GM23338 (cell line): ENCODE measurements around the gene CCDC39.

Experiments used
- CREB1 ChIP-seq: fragments of 250-450 bp; sonication (Bioruptor Pico); IDR thresholded peaks from 2 replicates; pipeline ENCODE4 v1.5.0; 2020; ENCODE audit warnings: low read depth, mild to moderate bottlenecking, moderate library complexity
- CTCF ChIP-seq, 2 experiments: fragments of 200-600 bp in 1 of 2; sonication (generic) in 1 of 2; conservative IDR thresholded peaks; 2 replicates each; pipeline versions ENCODE4 v1.5.1 to v1.6.1; 2016 to 2017; ENCODE audit warnings: antibody characterized with exemption in 2 of 2, low read depth in 2 of 2, mild to moderate bottlenecking in 2 of 2, moderate library complexity in 1 of 2
- ETS1 ChIP-seq: IDR thresholded peaks from 2 replicates; pipeline ENCODE4 v1.6.1; 2016; ENCODE audit warnings: antibody characterized with exemption
- EZH2 ChIP-seq: fragments of 200-600 bp; sonication (generic); IDR thresholded peaks from one replicate; pipeline ENCODE4 v1.8.0; 2017; ENCODE audit warnings: antibody characterized with exemption, mild to moderate bottlenecking, low read depth; ENCODE audit not compliant: unreplicated experiment
- EZH2phosphoT487 ChIP-seq: fragments of 200-600 bp; sonication (generic); IDR thresholded peaks from one replicate; pipeline ENCODE4 v1.8.1; 2018; ENCODE audit warnings: antibody characterized with exemption; ENCODE audit not compliant: unreplicated experiment
- JUNB ChIP-seq: IDR thresholded peaks from one replicate; pipeline ENCODE4 v1.6.1; 2016; ENCODE audit warnings: antibody characterized with exemption; ENCODE audit not compliant: unreplicated experiment
- NANOG ChIP-seq: IDR thresholded peaks from 2 replicates; pipeline ENCODE4 v1.6.1; 2016; ENCODE audit warnings: antibody characterized with exemption, borderline replicate concordance
- POLR2AphosphoS5 ChIP-seq: IDR thresholded peaks from 2 replicates; pipeline ENCODE4 v1.6.1; 2016; ENCODE audit warnings: antibody characterized with exemption, low read depth
- STAT1 ChIP-seq: IDR thresholded peaks from one replicate; pipeline ENCODE4 v1.6.1; 2016; ENCODE audit warnings: antibody characterized with exemption; ENCODE audit not compliant: unreplicated experiment
- ZNF114 ChIP-seq: fragments of 250-450 bp; sonication (Bioruptor Pico); IDR thresholded peaks from 2 replicates; pipeline ENCODE4 v1.5.0; 2020; ENCODE audit warnings: mild to moderate bottlenecking, moderate library complexity
- ZNF331 ChIP-seq: fragments of 250-450 bp; sonication (Bioruptor Pico); IDR thresholded peaks from 2 replicates; pipeline ENCODE4 v1.5.0; 2020; ENCODE audit warnings: low read depth, mild to moderate bottlenecking, moderate library complexity
- TF ChIP-seq, protein P1 (sequence below): IDR thresholded peaks from one replicate; pipeline ENCODE4 v1.6.1; 2018; ENCODE audit warnings: antibody characterized with exemption; ENCODE audit not compliant: unreplicated experiment
- TF ChIP-seq, protein P2 (sequence below): fragments of 250-450 bp; sonication (Bioruptor Pico); IDR thresholded peaks from 2 replicates; pipeline ENCODE4 v1.5.0; 2020; ENCODE audit warnings: mild to moderate bottlenecking, moderate library complexity

DNA sequence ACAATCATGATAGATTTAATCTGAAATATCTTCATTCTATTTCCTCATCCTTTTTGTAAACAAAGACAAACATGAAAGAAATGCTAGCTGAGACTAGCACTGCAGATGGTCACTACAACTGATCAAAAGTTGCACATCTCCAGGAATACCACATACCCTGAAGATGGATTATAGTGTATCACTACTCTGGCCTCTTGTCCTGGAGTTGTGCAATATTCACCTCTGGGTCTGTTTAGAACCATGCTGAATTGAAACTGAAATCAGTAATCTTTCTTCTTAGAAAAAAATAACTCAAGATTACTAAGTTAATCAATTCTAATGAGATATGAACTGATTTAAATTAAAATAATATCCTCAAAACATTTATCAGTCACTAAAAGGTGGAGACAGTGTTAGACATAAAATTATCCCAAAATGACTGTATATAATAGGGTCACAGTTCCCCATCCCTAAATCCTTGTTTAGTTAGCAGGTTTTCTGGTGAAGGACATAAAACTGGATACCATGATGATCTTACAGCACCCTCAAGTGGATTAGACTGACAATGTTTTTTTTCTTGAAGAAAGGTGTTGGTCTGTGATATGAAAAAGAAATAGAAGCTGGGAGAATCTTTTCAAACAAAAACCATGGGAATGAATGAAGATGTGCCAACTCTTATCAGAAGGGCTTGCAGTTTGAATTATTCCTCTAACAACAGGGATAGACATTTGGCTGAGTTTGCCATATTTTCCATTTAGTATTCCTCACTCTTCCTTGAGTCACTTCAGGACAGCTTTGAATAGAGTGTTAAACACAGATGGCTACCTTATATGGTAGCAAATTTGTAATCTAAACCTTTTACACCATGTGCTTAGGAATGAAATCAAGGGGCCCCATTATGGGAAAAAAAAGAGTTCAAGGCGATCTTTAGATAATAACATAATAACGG lies 84.4 kb downstream of the CCDC39 start:
- TF ChIP-seq CTCF (conservative IDR thresholded peaks at IDR 0.05; ENCODE audit: low read depth in 2 of 2), result peak; percentile 74 to 76
- no peak for TF ChIP-seq EZH2
- no peak for TF ChIP-seq POLR2AphosphoS5
- TF ChIP-seq EZH2phosphoT487, result no peak
- TF ChIP-seq JUNB, result no peak
- TF ChIP-seq, protein P1, sequence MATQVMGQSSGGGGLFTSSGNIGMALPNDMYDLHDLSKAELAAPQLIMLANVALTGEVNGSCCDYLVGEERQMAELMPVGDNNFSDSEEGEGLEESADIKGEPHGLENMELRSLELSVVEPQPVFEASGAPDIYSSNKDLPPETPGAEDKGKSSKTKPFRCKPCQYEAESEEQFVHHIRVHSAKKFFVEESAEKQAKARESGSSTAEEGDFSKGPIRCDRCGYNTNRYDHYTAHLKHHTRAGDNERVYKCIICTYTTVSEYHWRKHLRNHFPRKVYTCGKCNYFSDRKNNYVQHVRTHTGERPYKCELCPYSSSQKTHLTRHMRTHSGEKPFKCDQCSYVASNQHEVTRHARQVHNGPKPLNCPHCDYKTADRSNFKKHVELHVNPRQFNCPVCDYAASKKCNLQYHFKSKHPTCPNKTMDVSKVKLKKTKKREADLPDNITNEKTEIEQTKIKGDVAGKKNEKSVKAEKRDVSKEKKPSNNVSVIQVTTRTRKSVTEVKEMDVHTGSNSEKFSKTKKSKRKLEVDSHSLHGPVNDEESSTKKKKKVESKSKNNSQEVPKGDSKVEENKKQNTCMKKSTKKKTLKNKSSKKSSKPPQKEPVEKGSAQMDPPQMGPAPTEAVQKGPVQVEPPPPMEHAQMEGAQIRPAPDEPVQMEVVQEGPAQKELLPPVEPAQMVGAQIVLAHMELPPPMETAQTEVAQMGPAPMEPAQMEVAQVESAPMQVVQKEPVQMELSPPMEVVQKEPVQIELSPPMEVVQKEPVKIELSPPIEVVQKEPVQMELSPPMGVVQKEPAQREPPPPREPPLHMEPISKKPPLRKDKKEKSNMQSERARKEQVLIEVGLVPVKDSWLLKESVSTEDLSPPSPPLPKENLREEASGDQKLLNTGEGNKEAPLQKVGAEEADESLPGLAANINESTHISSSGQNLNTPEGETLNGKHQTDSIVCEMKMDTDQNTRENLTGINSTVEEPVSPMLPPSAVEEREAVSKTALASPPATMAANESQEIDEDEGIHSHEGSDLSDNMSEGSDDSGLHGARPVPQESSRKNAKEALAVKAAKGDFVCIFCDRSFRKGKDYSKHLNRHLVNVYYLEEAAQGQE, result no peak
- no peak for TF ChIP-seq ZNF114 (CRISPR knock-in tag)
- TF ChIP-seq STAT1, result no peak
- TF ChIP-seq CREB1 (CRISPR knock-in tag), result no peak
- TF ChIP-seq ZNF331 (CRISPR knock-in tag), result no peak
- TF ChIP-seq ETS1, result no peak
- TF ChIP-seq, protein P2, sequence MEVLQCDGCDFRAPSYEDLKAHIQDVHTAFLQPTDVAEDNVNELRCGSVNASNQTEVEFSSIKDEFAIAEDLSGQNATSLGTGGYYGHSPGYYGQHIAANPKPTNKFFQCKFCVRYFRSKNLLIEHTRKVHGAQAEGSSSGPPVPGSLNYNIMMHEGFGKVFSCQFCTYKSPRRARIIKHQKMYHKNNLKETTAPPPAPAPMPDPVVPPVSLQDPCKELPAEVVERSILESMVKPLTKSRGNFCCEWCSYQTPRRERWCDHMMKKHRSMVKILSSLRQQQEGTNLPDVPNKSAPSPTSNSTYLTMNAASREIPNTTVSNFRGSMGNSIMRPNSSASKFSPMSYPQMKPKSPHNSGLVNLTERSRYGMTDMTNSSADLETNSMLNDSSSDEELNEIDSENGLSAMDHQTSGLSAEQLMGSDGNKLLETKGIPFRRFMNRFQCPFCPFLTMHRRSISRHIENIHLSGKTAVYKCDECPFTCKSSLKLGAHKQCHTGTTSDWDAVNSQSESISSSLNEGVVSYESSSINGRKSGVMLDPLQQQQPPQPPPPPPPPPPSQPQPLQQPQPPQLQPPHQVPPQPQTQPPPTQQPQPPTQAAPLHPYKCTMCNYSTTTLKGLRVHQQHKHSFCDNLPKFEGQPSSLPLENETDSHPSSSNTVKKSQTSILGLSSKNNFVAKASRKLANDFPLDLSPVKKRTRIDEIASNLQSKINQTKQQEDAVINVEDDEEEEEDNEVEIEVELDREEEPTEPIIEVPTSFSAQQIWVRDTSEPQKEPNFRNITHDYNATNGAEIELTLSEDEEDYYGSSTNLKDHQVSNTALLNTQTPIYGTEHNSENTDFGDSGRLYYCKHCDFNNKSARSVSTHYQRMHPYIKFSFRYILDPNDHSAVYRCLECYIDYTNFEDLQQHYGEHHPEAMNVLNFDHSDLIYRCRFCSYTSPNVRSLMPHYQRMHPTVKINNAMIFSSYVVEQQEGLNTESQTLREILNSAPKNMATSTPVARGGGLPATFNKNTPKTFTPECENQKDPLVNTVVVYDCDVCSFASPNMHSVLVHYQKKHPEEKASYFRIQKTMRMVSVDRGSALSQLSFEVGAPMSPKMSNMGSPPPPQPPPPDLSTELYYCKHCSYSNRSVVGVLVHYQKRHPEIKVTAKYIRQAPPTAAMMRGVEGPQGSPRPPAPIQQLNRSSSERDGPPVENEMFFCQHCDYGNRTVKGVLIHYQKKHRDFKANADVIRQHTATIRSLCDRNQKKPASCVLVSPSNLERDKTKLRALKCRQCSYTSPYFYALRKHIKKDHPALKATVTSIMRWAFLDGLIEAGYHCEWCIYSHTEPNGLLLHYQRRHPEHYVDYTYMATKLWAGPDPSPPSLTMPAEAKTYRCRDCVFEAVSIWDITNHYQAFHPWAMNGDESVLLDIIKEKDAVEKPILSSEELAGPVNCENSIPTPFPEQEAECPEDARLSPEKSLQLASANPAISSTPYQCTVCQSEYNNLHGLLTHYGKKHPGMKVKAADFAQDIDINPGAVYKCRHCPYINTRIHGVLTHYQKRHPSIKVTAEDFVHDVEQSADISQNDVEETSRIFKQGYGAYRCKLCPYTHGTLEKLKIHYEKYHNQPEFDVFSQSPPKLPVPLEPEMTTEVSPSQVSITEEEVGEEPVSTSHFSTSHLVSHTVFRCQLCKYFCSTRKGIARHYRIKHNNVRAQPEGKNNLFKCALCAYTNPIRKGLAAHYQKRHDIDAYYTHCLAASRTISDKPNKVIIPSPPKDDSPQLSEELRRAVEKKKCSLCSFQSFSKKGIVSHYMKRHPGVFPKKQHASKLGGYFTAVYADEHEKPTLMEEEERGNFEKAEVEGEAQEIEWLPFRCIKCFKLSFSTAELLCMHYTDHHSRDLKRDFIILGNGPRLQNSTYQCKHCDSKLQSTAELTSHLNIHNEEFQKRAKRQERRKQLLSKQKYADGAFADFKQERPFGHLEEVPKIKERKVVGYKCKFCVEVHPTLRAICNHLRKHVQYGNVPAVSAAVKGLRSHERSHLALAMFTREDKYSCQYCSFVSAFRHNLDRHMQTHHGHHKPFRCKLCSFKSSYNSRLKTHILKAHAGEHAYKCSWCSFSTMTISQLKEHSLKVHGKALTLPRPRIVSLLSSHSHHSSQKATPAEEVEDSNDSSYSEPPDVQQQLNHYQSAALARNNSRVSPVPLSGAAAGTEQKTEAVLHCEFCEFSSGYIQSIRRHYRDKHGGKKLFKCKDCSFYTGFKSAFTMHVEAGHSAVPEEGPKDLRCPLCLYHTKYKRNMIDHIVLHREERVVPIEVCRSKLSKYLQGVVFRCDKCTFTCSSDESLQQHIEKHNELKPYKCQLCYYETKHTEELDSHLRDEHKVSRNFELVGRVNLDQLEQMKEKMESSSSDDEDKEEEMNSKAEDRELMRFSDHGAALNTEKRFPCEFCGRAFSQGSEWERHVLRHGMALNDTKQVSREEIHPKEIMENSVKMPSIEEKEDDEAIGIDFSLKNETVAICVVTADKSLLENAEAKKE (CRISPR knock-in tag), result no peak
- TF ChIP-seq NANOG, result no peak
